Caco-2 (cell line): ENCODE data around the gene MUC2. TPM values are rescaled to one million over a fixed set of nuclear protein-coding genes. Genes with fewer than 3 reads are reported as not detected.

ENCODE experiments used
- BruUV-seq: library from RNA; stranded (reverse); fragments of 400-500 nt; replicated peaks from 2 replicates; lab custom pipeline; 2021; lab: Mats Ljungman, UMichigan
- CTCF ChIA-PET: fragments of 300-600 bp; sonication (Branson Sonifier 250); formaldehyde crosslinking; loops from one replicate; lab custom pipeline; 2022; ENCODE audit warnings: antibody characterized with exemption; lab: Charles Lee
- POLR2A ChIA-PET: fragments of 300-600 bp; sonication (Branson Sonifier 250); formaldehyde crosslinking; loops from one replicate; lab custom pipeline; 2022; ENCODE audit warnings: antibody characterized with exemption; lab: Charles Lee
- DNase-seq, 2 experiments: peaks; one replicate each; pipeline versions ENCODE4 v3.0.0 to v3.0.0-alpha.2; 2020 to 2022
- H3K27me3 ChIP-seq: replicated peaks from 2 replicates; pipeline ENCODE4 v1.6.0; 2011; ENCODE audit warnings: low read length; ENCODE audit not compliant: control insufficient read depth, insufficient read depth
- H3K36me3 ChIP-seq: 2 replicates; pipeline ENCODE4 v1.5.1; 2011; ENCODE audit warnings: low read length; ENCODE audit not compliant: control insufficient read depth, insufficient read depth
- H3K4me1 ChIP-seq: fragments of 250-450 bp; sonication (Bioruptor Pico); 2 replicates; pipeline ENCODE4 v1.5.1; 2020; ENCODE audit warnings: mild to moderate bottlenecking
- H3K4me3 ChIP-seq: 2 replicates; pipeline ENCODE4 v1.5.1; 2011; ENCODE audit warnings: low read depth, mild to moderate bottlenecking, control low read depth, low read length
- H3K9me3 ChIP-seq: fragments of 250-450 bp; sonication (Bioruptor Pico); 2 replicates; pipeline ENCODE4 v1.5.1; 2020; ENCODE audit warnings: mild to moderate bottlenecking, moderate library complexity
- H3K27ac Mint-ChIP-seq: one replicate; pipeline ENCODE4 v1.8.0; 2022; ENCODE audit warnings: mixed read lengths; ENCODE audit not compliant: unreplicated experiment
- H3K27me3 Mint-ChIP-seq: one replicate; pipeline ENCODE4 v1.8.0; 2022; ENCODE audit warnings: mixed read lengths; ENCODE audit not compliant: insufficient read depth, unreplicated experiment
- H3K36me3 Mint-ChIP-seq: one replicate; pipeline ENCODE4 v1.8.0; 2022; ENCODE audit warnings: mild to moderate bottlenecking, mixed read lengths; ENCODE audit not compliant: insufficient read depth, unreplicated experiment
- H3K4me1 Mint-ChIP-seq: one replicate; pipeline ENCODE4 v1.8.0; 2022; ENCODE audit warnings: low read depth, mixed read lengths; ENCODE audit not compliant: unreplicated experiment
- H3K4me3 Mint-ChIP-seq: one replicate; pipeline ENCODE4 v1.8.0; 2022; ENCODE audit warnings: mild to moderate bottlenecking, moderate library complexity, mixed read lengths; ENCODE audit not compliant: unreplicated experiment
- H3K9me3 Mint-ChIP-seq: one replicate; pipeline ENCODE4 v1.8.0; 2022; ENCODE audit warnings: mixed read lengths; ENCODE audit not compliant: unreplicated experiment
- intact Hi-C: fragments of 100-400 bp; cut with micrococcal nuclease; formaldehyde crosslinking; loops from one replicate; pipeline ENCODE4 v1.10.0; 2022; ENCODE audit not compliant: unreplicated experiment
- total RNA-seq: library from RNA; stranded (reverse); gene quantifications from 2 replicates; pipeline ENCODE4 v1.2.3, GENCODE V29; 2022
- TF ChIP-seq, protein P1 (sequence below), 2 experiments: fragments of 200-600 bp in 1 of 2; IDR thresholded peaks; 1 replicate in 1 of 2; 2 replicates in 1 of 2; pipeline versions ENCODE4 v1.5.1 to v1.8.0; 2011 to 2022; ENCODE audit warnings: antibody characterized with exemption in 1 of 2, control low read depth in 1 of 2, inconsistent platforms in 1 of 2, low read depth in 1 of 2, low read length in 1 of 2, mild to moderate bottlenecking in 1 of 2, moderate library complexity in 1 of 2; ENCODE audit not compliant: insufficient read depth in 1 of 2, severe bottlenecking in 1 of 2, unreplicated experiment in 1 of 2

The MUC2 gene
- total RNA-seq, 1 experiment from 2014 or later: 0.05 TPM

DNA sequence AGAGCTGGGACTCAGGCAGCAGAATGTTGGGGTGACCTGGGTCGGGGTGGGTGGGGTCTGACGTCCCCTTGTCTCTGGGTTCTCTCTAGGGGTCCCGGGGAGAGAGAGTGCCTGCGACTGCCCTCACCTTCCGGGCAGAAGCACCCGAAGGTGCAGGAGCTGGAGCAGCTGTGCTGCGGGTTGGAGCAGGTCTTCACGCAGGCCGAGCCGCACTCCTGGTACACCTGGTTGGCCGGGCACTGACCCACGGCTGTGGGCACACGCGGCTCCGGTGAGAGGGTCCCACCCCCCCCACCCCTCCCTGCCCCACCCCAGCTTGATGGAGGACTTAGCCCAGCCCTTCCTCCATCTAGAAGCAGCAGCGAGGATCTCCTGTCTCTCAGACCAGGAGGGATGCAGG, 44.6 kb upstream of the MUC2 start:
- DNase-seq: no peak
- Histone ChIP-seq H3K27me3 (no peaks in the 10 kb centered on the region), H3K4me3 (no peak overlapping the region), H3K36me3 (no peaks in the 10 kb centered on the region), H3K4me1 (no peaks in the 10 kb centered on the region), H3K9me3 (no peaks in the 10 kb centered on the region)
- H3K4me1 Mint-ChIP-seq: no peaks in the 10 kb centered on the region
- no peaks in the 10 kb centered on the region for H3K9me3 Mint-ChIP-seq
- H3K4me3 Mint-ChIP-seq: no peak overlapping the region
- no TSS peak for BruUV-seq
- TF ChIP-seq, protein P1, sequence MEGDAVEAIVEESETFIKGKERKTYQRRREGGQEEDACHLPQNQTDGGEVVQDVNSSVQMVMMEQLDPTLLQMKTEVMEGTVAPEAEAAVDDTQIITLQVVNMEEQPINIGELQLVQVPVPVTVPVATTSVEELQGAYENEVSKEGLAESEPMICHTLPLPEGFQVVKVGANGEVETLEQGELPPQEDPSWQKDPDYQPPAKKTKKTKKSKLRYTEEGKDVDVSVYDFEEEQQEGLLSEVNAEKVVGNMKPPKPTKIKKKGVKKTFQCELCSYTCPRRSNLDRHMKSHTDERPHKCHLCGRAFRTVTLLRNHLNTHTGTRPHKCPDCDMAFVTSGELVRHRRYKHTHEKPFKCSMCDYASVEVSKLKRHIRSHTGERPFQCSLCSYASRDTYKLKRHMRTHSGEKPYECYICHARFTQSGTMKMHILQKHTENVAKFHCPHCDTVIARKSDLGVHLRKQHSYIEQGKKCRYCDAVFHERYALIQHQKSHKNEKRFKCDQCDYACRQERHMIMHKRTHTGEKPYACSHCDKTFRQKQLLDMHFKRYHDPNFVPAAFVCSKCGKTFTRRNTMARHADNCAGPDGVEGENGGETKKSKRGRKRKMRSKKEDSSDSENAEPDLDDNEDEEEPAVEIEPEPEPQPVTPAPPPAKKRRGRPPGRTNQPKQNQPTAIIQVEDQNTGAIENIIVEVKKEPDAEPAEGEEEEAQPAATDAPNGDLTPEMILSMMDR (IDR thresholded peaks at IDR 0.05; ENCODE audit: insufficient read depth in 1 of 2, low read depth in 1 of 2, low read length in 1 of 2, severe bottlenecking in 1 of 2, unreplicated experiment in 1 of 2): no peak
- CTCF ChIA-PET: no interaction called here
- no peak overlapping the region for H3K27ac Mint-ChIP-seq
- H3K27me3 Mint-ChIP-seq: no peaks in the 10 kb centered on the region
- H3K36me3 Mint-ChIP-seq: peaks cover 13% of the 10 kb centered on the region
- intact Hi-C loops: no loop called here
- POLR2A ChIA-PET: no interaction called here

DNA sequence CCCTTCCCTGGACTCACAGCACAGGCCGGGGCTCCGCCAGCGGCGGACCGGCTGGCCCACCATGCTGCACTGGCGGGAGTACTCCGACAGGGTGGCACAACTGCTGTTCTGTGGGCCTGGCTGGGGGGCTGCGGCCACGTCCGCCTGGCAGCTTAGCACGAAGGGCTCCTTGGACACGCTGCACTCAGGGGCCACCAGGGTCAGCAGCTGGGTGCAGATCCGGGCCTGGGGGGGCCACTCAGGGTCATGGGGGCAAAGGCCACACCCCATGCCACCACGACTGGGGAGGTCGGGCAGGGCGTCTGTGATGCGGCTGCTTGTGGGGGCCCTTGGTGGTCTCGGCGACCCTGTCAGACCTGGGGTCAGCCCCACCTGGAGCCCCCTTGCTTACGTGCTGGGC, 44.1 kb upstream of the MUC2 start:
- Mint-ChIP-seq H3K27ac (no peak overlapping the region), H3K4me1 (no peaks in the 10 kb centered on the region), H3K9me3 (no peaks in the 10 kb centered on the region), H3K4me3 (no peak overlapping the region), H3K36me3 (peaks cover 13% of the 10 kb centered on the region), H3K27me3 (no peaks in the 10 kb centered on the region)
- intact Hi-C loops: no loop called here
- Histone ChIP-seq H3K36me3 (no peaks in the 10 kb centered on the region), H3K9me3 (no peaks in the 10 kb centered on the region), H3K4me1 (no peaks in the 10 kb centered on the region), H3K4me3 (no peak overlapping the region), H3K27me3 (no peaks in the 10 kb centered on the region)
- ChIA-PET POLR2A (interaction anchor here (0.6 kb wide), 1 partner anchor 179 kb away, joined by 3 read pairs; no protein-coding TSS in a partner anchor), CTCF (no interaction called here)
- no TSS peak for BruUV-seq
- DNase-seq: no peak
- TF ChIP-seq, protein P1 (IDR thresholded peaks at IDR 0.05; ENCODE audit: insufficient read depth in 1 of 2, low read depth in 1 of 2, low read length in 1 of 2, severe bottlenecking in 1 of 2, unreplicated experiment in 1 of 2): no peak

DNA sequence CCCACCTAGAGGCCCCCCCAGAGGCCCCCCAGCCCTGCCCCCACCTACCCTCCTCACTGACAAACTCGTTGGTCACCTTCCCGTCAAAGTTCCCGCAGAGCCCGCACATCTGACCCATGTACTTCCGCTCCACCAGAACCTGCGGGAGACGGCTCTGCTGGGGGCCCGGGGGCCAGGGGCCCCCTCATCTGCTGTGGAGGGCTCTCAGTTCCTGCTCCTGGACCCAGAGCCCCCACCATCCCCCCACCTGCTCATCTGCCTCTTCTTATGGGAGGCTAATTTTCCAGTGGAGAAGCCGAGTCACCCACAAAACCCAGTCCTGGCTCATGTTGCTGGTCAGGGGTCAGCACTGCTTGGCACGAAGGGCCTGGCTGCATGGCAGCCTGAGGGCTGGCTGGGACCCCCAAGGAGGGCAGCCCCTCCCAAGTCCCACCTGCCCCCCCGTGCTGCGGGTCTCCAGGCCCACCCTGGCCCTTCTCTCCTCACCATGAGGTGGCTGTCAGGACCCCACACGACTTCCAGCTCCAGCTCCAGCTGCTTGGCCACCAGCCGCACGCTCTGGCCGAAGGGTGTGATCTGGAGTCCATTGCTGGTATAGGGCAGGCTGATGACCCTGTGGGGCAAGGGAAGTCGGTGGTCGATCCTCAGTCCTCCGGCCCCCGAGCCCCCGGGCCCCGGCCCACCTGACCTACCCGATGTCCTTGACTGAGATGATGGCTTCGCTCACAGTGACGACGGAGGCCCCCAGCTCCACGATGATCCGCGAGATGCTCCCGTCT, 43.4 kb upstream of the MUC2 start:
- no peak overlapping the region for H3K27ac Mint-ChIP-seq
- H3K36me3 Mint-ChIP-seq: peaks cover 13% of the 10 kb centered on the region
- no peak overlapping the region for H3K4me3 Mint-ChIP-seq
- intact Hi-C loops: no loop called here
- TF ChIP-seq, protein P1 (IDR thresholded peaks at IDR 0.05; ENCODE audit: insufficient read depth in 1 of 2, low read depth in 1 of 2, low read length in 1 of 2, severe bottlenecking in 1 of 2, unreplicated experiment in 1 of 2): no peak
- POLR2A ChIA-PET: interaction anchor here (0.6 kb wide), 1 partner anchor 180 kb away, joined by 3 read pairs; no protein-coding TSS in a partner anchor
- CTCF ChIA-PET: no interaction called here
- DNase-seq: no peak
- no peaks in the 10 kb centered on the region for H3K9me3 Mint-ChIP-seq
- no peak overlapping the region for H3K4me3 ChIP-seq
- no peaks in the 10 kb centered on the region for H3K4me1 ChIP-seq
- H3K4me1 Mint-ChIP-seq: no peaks in the 10 kb centered on the region
- H3K9me3 ChIP-seq: no peaks in the 10 kb centered on the region
- H3K36me3 ChIP-seq: no peaks in the 10 kb centered on the region
- no peaks in the 10 kb centered on the region for H3K27me3 Mint-ChIP-seq
- BruUV-seq: no TSS peak
- no peaks in the 10 kb centered on the region for H3K27me3 ChIP-seq
